ENCODE results near the gene TMEM258.

DNA sequence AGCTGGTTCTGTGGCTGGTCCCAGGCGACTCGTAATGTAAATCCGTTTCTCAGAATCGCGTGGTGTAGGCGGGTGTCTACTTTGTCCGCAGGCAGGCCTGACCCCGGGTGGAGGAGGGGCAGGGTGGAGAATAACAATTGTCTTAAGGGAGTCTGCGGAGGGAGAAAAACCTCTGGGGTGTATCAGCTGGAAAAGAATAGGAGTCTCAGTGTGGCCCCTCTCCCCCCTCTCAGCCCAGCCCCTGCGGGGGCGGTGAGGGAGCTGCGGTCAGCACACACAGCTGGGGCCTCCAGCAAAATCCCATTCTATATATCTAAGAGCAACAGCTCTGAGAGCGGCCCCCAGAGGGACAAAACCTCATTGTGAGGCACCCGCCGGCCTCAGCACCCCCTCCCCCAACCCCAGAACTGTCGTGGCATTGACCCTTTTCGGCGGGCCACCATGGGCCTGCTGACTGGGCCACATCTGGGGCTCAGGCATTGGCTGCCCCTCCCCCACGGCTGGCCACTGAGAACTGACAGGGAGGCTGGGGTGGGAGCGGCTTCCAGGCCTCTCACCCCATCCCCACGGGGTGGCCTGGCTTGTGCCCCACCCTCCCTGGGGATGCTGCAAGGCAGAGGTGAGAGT lies 42.7 kb downstream of the TMEM258 start:
- TF ChIP-seq, protein P1, sequence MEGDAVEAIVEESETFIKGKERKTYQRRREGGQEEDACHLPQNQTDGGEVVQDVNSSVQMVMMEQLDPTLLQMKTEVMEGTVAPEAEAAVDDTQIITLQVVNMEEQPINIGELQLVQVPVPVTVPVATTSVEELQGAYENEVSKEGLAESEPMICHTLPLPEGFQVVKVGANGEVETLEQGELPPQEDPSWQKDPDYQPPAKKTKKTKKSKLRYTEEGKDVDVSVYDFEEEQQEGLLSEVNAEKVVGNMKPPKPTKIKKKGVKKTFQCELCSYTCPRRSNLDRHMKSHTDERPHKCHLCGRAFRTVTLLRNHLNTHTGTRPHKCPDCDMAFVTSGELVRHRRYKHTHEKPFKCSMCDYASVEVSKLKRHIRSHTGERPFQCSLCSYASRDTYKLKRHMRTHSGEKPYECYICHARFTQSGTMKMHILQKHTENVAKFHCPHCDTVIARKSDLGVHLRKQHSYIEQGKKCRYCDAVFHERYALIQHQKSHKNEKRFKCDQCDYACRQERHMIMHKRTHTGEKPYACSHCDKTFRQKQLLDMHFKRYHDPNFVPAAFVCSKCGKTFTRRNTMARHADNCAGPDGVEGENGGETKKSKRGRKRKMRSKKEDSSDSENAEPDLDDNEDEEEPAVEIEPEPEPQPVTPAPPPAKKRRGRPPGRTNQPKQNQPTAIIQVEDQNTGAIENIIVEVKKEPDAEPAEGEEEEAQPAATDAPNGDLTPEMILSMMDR (IDR thresholded peaks at IDR 0.05; ENCODE audit: low read length): no peak
- no peak for TF ChIP-seq EZH2 (IDR thresholded peaks at IDR 0.05; ENCODE audit: borderline replicate concordance, low read length)

All from OCI-LY1 (cell line).